Karpas-422 (cell line): Measurements from ENCODE around the gene YWHAG. TPM values are rescaled to one million over a fixed set of nuclear protein-coding genes. Genes with fewer than 3 reads are reported as not detected.

ENCODE experiments used
- DNase-seq: peaks from one replicate; pipeline ENCODE4 v3.0.0-alpha.2; 2015
- H2AFZ ChIP-seq: fragments of 200-600 bp; sonication (generic); 2 replicates; pipeline ENCODE4 v1.6.1; 2014; ENCODE audit warnings: antibody characterized with exemption, low read length, mixed read lengths
- H3K27ac ChIP-seq: fragments of 200-600 bp; sonication (generic); 2 replicates; pipeline ENCODE4 v1.5.1; 2014; ENCODE audit warnings: mild to moderate bottlenecking, low read length, moderate library complexity
- H3K27me3 ChIP-seq: fragments of 200-600 bp; sonication (generic); 2 replicates; pipeline ENCODE4 v1.6.1; 2014; ENCODE audit warnings: low read length, mixed read lengths
- H3K36me3 ChIP-seq: fragments of 200-600 bp; sonication (generic); 2 replicates; pipeline ENCODE4 v1.6.1; 2014; ENCODE audit warnings: low read length, mixed read lengths; ENCODE audit not compliant: insufficient read depth
- H3K4me1 ChIP-seq: fragments of 200-600 bp; sonication (generic); 2 replicates; pipeline ENCODE4 v1.6.1; 2014; ENCODE audit warnings: mild to moderate bottlenecking, low read length, mixed read lengths
- H3K4me2 ChIP-seq: fragments of 200-600 bp; sonication (generic); 2 replicates; pipeline ENCODE4 v1.6.1; 2014; ENCODE audit warnings: low read length, low read depth, mild to moderate bottlenecking; ENCODE audit not compliant: poor library complexity, severe bottlenecking
- H3K4me3 ChIP-seq: fragments of 200-600 bp; sonication (generic); 2 replicates; pipeline ENCODE4 v1.5.1; 2014; ENCODE audit warnings: mild to moderate bottlenecking, antibody characterized with exemption, low read length, mixed read lengths
- H3K79me2 ChIP-seq: fragments of 200-600 bp; sonication (generic); 2 replicates; pipeline ENCODE4 v1.6.1; 2014; ENCODE audit warnings: mild to moderate bottlenecking, low read length, mixed read lengths
- H3K9ac ChIP-seq: fragments of 200-600 bp; sonication (generic); 2 replicates; pipeline ENCODE4 v1.6.0; 2014; ENCODE audit warnings: low read length
- H3K9me2 ChIP-seq: fragments of 200-600 bp; sonication (generic), shearing (Covaris generic); replicated peaks from 2 replicates; pipeline ENCODE4 v1.6.0; 2014; ENCODE audit warnings: mild to moderate bottlenecking, low read length, moderate library complexity; ENCODE audit not compliant: insufficient read depth
- H3K9me3 ChIP-seq: fragments of 300-700, 200-600 bp; sonication (generic); 2 replicates; pipeline ENCODE4 v1.6.1; 2014; ENCODE audit warnings: low read length, mixed read lengths
- H4K20me1 ChIP-seq: fragments of 200-600 bp; sonication (generic); 2 replicates; pipeline ENCODE4 v1.6.1; 2014; ENCODE audit warnings: mild to moderate bottlenecking, antibody characterized with exemption, low read length, low read depth; ENCODE audit not compliant: insufficient read depth
- total RNA-seq: library from RNA; depleted of rRNA; stranded (reverse); fragments of >200 nt; shearing (Covaris generic); gene quantifications from 2 replicates; pipeline ENCODE4 v1.2.3, GENCODE V29; 2014; ENCODE audit warnings: low replicate concordance

Gene YWHAG
- total RNA-seq, 1 experiment from 2014 or later, result 64.1 TPM

- Histone ChIP-seq H3K9ac (peak overlapping the region; percentile 86), H3K4me3 (peak overlapping the region; percentile 86), H3K9me2 (no peaks in the 10 kb centered on the region), H3K4me2 (peak overlapping the region; percentile 95), H3K9me3 (no peaks in the 10 kb centered on the region), H3K79me2 (peaks cover 62% of the 10 kb centered on the region), H4K20me1 (peaks cover 47% of the 10 kb centered on the region), H2AFZ (no peak overlapping the region), H3K27ac (peak overlapping the region; percentile 77), H3K4me1 (peaks cover 34% of the 10 kb centered on the region), H3K36me3 (peaks cover 39% of the 10 kb centered on the region), H3K27me3 (no peaks in the 10 kb centered on the region)
- DNase-seq, result no peak
Measured at GRCh38 chr7:76357475-76358010, 1.2 kb downstream of the YWHAG start.

- Histone ChIP-seq H3K9ac (peak overlapping the region; percentile 86), H3K4me2 (peak overlapping the region; percentile 95), H4K20me1 (peaks cover 53% of the 10 kb centered on the region), H3K36me3 (peaks cover 39% of the 10 kb centered on the region), H3K9me3 (no peaks in the 10 kb centered on the region), H3K4me3 (peak overlapping the region; percentile 86), H3K4me1 (peaks cover 37% of the 10 kb centered on the region), H3K9me2 (no peaks in the 10 kb centered on the region), H3K79me2 (peaks cover 70% of the 10 kb centered on the region), H3K27me3 (no peaks in the 10 kb centered on the region), H3K27ac (peak overlapping the region; percentile 77), H2AFZ (no peak overlapping the region)
- DNase-seq, result no peak
Measured at GRCh38 chr7:76356823-76357222, 2.0 kb downstream of the YWHAG start.

- no peak overlapping the region for H2AFZ ChIP-seq
- H3K9me3 ChIP-seq, result no peaks in the 10 kb centered on the region
- peak overlapping the region; percentile 95 for H3K4me2 ChIP-seq
- peaks cover 77% of the 10 kb centered on the region for H3K79me2 ChIP-seq
- H3K36me3 ChIP-seq, result peaks cover 41% of the 10 kb centered on the region
- no peak overlapping the region for H3K27ac ChIP-seq
- H3K9ac ChIP-seq, result no peak overlapping the region
- no peaks in the 10 kb centered on the region for H3K9me2 ChIP-seq
- peaks cover 61% of the 10 kb centered on the region for H4K20me1 ChIP-seq
- H3K4me3 ChIP-seq, result no peak overlapping the region
- no peak for DNase-seq
- peaks cover 37% of the 10 kb centered on the region for H3K4me1 ChIP-seq
- no peaks in the 10 kb centered on the region for H3K27me3 ChIP-seq
Measured at GRCh38 chr7:76356115-76356514, 2.7 kb downstream of the YWHAG start.

- peak overlapping the region; percentile 9 for H3K4me2 ChIP-seq
- peaks cover 49% of the 10 kb centered on the region for H3K36me3 ChIP-seq
- no peaks in the 10 kb centered on the region for H3K27me3 ChIP-seq
- H3K4me3 ChIP-seq, result no peak overlapping the region
- H3K4me1 ChIP-seq, result peaks cover 37% of the 10 kb centered on the region
- peaks cover 86% of the 10 kb centered on the region for H3K79me2 ChIP-seq
- H3K9ac ChIP-seq, result no peak overlapping the region
- no peak for DNase-seq
- H3K9me3 ChIP-seq, result no peaks in the 10 kb centered on the region
- no peak overlapping the region for H3K27ac ChIP-seq
- H4K20me1 ChIP-seq, result peaks cover 70% of the 10 kb centered on the region
- no peak overlapping the region for H2AFZ ChIP-seq
- H3K9me2 ChIP-seq, result no peaks in the 10 kb centered on the region
Measured at GRCh38 chr7:76354981-76355730, 3.6 kb downstream of the YWHAG start.

- Histone ChIP-seq H3K9me2 (no peaks in the 10 kb centered on the region), H3K4me3 (no peak overlapping the region), H3K27me3 (no peaks in the 10 kb centered on the region), H3K4me1 (peaks cover 32% of the 10 kb centered on the region), H4K20me1 (peaks cover 77% of the 10 kb centered on the region), H3K4me2 (no peak overlapping the region), H3K27ac (no peak overlapping the region), H2AFZ (no peak overlapping the region), H3K79me2 (peaks cover 93% of the 10 kb centered on the region), H3K9me3 (no peaks in the 10 kb centered on the region), H3K9ac (no peak overlapping the region), H3K36me3 (peaks cover 56% of the 10 kb centered on the region)
- DNase-seq, result no peak
Measured at GRCh38 chr7:76354516-76354915, 4.3 kb downstream of the YWHAG start.

- Histone ChIP-seq H3K9me3 (no peaks in the 10 kb centered on the region), H3K36me3 (peaks cover 58% of the 10 kb centered on the region), H3K27me3 (no peaks in the 10 kb centered on the region), H3K9ac (no peak overlapping the region), H4K20me1 (peaks cover 81% of the 10 kb centered on the region), H3K9me2 (no peaks in the 10 kb centered on the region), H3K4me1 (peaks cover 30% of the 10 kb centered on the region), H3K4me3 (no peak overlapping the region), H3K27ac (no peak overlapping the region), H3K79me2 (peaks cover 100% of the 10 kb centered on the region), H3K4me2 (no peak overlapping the region), H2AFZ (no peak overlapping the region)
- DNase-seq, result no peak
Measured at GRCh38 chr7:76353744-76354143, 5.0 kb downstream of the YWHAG start.

GRCh38 chr7:76352193-76352592, 6.6 kb downstream of the YWHAG start:
- no peak overlapping the region for H3K9ac ChIP-seq
- H3K9me2 ChIP-seq, result no peaks in the 10 kb centered on the region
- no peak overlapping the region for H3K4me2 ChIP-seq
- H3K36me3 ChIP-seq, result peaks cover 59% of the 10 kb centered on the region
- H3K27me3 ChIP-seq, result no peaks in the 10 kb centered on the region
- H3K79me2 ChIP-seq, result peaks cover 99% of the 10 kb centered on the region
- no peak overlapping the region for H3K27ac ChIP-seq
- DNase-seq, result no peak
- peaks cover 28% of the 10 kb centered on the region for H3K4me1 ChIP-seq
- H2AFZ ChIP-seq, result no peak overlapping the region
- H4K20me1 ChIP-seq, result peaks cover 83% of the 10 kb centered on the region
- H3K4me3 ChIP-seq, result no peak overlapping the region
- H3K9me3 ChIP-seq, result no peaks in the 10 kb centered on the region

- Histone ChIP-seq H3K4me2 (no peak overlapping the region), H3K27me3 (no peaks in the 10 kb centered on the region), H4K20me1 (peaks cover 84% of the 10 kb centered on the region)
Measured at GRCh38 chr7:76351372-76351771, 7.4 kb downstream of the YWHAG start.

More at GRCh38 chr7:76351372-76351771, 7.4 kb downstream of the YWHAG start:
- peaks cover 59% of the 10 kb centered on the region for H3K36me3 ChIP-seq
- H3K9me2 ChIP-seq, result no peaks in the 10 kb centered on the region
- H3K4me1 ChIP-seq, result peaks cover 19% of the 10 kb centered on the region; the same call in 1 of the 2 replicates
- H2AFZ ChIP-seq, result no peak overlapping the region
- no peak overlapping the region for H3K27ac ChIP-seq
- H3K4me3 ChIP-seq, result no peak overlapping the region
- peaks cover 99% of the 10 kb centered on the region for H3K79me2 ChIP-seq
- no peaks in the 10 kb centered on the region for H3K9me3 ChIP-seq
- DNase-seq, result no peak
- H3K9ac ChIP-seq, result no peak overlapping the region
